GM19463 (cell line): ENCODE measurements around the gene SUGCT.
"Not testable (repeated sequence)": the region's sequence is repeated elsewhere in the genome, so short reads cannot be mapped to it uniquely, and the experiment has no call there.

ENCODE experiments used
- ATAC-seq: cut with Tn5 transposase; IDR thresholded peaks from one replicate; pipeline ENCODE4 v1.9.1; 2021; ENCODE audit warnings: mild to moderate bottlenecking, moderate library complexity; ENCODE audit not compliant: unreplicated experiment

SUGCT gene

GRCh38 chr7:40647719-40648118 is 512.9 kb downstream of the SUGCT start:
- no peak for ATAC-seq

GRCh38 chr7:40649247-40649646 is 514.4 kb downstream of the SUGCT start:
- ATAC-seq, result no peak

DNA sequence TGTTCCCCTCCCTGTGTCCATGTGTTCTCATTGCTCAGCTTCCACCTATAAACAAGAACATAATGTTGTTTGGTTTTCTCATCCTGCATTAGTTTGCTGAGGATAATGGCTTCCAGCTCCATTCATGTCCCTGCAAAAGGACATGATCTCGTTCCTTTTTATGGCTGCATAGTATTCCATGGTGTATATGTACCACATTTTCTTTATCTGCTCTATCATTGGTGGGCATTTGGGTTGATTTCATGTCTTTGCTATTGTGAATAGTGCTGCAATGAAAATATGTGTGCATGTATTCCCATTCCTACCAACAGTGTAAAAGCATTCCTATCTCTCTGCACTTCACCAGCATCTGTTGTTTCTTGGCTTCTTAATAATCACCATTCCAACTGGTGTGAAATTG is 516.1 kb downstream of the SUGCT start:
- ATAC-seq, result not testable (repeated sequence)

DNA sequence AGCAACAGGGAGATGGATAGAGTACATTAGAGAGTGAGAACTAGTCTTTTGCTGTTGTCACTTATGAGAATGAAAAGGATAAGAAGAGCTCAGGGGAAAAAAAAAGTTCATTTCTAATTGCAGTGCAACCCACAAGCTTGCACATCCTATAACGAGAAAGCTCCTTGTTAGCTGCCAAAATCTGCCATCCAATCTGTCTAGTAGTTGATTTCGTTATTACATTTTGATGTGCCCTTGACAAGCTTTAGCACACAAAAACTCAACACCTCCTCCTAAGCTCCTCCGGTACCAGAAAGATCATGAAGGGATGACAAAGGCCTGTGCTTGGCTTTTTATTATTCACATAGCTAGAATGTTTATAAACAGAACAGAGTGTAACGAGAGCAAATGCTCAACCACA is 519.4 kb downstream of the SUGCT start:
- ATAC-seq, result no peak

DNA sequence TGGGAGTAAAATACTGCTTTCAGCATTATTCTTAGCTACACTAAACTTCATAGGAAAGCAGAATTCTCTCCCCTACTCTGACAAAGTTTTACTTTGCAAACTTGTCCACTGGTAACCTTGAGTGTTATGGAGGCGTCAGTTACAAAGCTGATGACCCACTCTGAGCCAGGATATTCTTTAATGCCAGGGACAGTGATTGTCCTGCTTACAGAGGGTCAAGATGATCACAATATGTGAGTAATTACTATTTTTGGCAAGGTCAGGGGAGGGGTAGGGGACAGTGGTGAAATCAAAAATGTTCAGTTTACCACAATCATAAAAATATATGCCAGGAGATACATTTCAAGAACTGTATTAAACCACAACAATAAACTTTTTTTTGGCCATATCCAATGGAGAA is 520.6 kb downstream of the SUGCT start:
- no peak for ATAC-seq

- no peak for ATAC-seq
These were observed 521.5 kb downstream of the SUGCT start for GRCh38 chr7:40656349-40656748.

GRCh38 chr7:40658729-40659128 is 523.9 kb downstream of the SUGCT start:
- no peak for ATAC-seq

- no peak for ATAC-seq
These were observed 524.4 kb downstream of the SUGCT start for GRCh38 chr7:40659231-40659630.

- no peak for ATAC-seq
These were observed 538.5 kb downstream of the SUGCT start for GRCh38 chr7:40673285-40673684.

GRCh38 chr7:40674316-40674715 is 539.5 kb downstream of the SUGCT start:
- ATAC-seq, result no peak

- ATAC-seq, result no peak
These were observed 540.9 kb downstream of the SUGCT start for GRCh38 chr7:40675741-40676140.

DNA sequence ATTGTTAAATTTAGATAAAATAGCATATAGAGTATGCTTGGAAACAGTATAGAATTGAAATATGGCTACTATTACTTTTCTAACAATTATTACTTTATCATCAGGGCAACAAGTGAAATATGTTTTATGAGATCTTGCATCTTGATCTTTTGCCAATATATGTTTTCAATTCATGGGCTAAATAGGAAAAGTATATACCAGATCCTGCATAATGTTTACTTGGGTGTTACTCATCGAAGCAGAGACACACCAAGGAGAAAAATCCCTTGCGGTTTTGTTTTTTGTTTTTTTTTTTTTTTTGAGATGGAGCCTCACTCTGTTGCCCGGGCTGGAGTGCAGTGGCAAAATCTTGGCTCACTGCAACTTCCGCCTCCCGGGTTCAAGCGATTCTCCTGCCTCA is 541.4 kb downstream of the SUGCT start:
- no peak for ATAC-seq

- ATAC-seq, result peak; percentile 95
These were observed 545.9 kb downstream of the SUGCT start for GRCh38 chr7:40680657-40681056.

GRCh38 chr7:40682696-40683095 is 547.9 kb downstream of the SUGCT start:
- ATAC-seq, result no peak

GRCh38 chr7:40694026-40694809 is 559.4 kb downstream of the SUGCT start:
- no peak for ATAC-seq

GRCh38 chr7:40694991-40695390 is 560.2 kb downstream of the SUGCT start:
- no peak for ATAC-seq

DNA sequence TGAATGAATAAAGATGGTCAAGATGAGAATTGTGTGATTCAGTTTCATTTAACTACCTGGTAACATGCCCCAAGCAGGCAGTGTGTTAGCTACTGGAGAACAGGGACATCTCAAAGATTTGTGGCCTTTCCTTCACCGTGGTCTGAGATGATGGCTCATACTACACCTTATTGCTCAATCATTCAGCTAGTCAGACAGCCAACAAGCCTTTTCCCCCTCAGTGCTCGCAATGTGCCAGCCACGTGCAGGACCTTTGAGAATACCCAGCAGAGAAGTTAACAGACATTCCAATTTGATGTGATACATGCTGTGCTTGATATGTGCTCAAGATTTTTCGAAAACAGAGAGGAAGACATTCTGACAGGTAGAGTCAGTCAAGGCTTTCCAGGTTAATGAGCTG is 562.8 kb downstream of the SUGCT start:
- ATAC-seq, result no peak

DNA sequence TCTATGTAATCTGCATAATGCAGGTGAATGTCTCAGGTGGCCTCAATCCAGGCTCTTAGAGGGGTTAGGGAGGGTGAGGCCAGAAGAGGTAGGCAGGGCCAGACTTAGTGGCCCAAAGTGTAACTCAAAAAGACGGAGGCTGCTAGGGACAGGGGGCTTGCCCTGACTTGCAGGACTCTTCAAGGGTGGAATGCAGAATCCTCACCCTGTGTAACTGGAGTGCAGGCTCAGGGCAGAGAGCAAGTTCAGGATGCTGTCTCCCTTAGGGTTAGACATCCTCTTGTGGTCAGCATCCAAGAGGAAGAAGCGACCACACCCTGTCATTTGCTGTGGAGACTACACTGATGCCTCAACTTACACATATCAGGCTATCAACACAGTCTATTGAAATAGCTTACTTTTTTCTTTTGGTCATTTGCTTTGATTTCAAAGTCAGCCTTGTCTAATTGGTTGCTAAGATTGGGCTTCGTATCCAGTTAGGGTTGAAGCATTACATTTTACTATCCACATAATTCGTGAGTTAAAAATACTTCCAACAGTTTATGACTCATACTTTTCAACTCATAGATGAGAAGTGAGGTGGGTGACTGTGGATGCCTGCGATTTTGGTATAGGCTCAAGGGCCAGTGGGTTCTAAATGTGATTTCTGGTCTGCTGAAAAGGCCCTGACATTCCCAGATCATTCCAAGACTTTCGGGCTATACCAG is 563.6 kb downstream of the SUGCT start:
- ATAC-seq, result no peak

DNA sequence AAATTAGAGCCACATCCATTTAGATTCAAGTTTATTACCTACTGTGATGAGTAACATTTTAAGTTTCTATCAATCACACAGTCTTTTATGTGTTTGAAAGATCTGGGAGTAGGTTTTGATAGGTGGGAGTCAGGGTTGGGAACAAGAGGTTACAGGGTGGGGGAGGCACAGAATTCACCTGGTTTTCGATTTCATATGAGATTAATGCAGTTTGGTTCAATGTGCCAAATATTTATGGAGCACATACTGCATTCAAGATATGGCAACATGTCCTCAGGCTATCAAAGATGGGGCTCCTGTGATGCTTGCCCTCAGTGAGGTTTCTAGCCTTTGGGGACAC is 564.1 kb downstream of the SUGCT start:
- no peak for ATAC-seq

DNA sequence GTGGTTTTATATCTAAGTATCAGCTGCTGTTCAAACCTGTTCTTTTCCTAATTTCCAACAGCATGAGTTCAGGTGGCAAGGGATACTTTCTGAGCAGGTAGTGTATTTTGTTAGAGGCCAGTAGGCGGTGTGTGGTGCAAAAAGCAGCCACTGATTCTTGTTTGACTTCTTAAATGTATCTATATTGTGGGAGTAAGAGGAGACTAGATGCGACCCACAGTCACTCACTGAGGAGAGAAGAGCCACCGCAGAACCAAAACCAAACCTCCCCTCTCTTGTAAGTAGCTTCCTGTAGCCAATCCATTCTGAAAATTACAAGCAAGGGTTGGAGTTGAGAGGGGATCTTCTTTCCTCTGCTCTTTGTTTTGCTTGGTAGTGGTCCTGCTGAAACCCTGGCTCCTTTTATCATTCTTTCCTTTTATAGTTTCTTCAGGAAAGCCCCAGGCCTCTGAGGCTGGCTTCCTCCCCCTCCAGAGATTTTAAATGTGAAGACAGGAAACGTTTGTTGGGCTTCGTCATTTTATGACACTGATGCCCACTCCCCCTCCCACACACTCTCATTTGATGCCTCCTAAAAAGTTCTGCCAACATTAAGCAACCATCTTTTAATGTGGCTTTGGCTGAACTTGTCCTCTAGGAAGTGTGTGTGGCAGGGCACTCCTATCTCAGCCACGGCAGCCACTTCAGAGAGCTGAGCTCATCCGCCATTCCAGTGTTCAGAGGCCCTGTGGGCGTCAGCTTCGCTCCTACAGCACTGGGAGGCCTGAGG is 566.0 kb downstream of the SUGCT start:
- ATAC-seq, result no peak

GRCh38 chr7:40701836-40702551 is 567.2 kb downstream of the SUGCT start:
- ATAC-seq, result no peak
